Sciatic nerve (tissue), 2 donors: ENCODE data around the gene HBS1L. TPM values are rescaled to one million over a fixed set of nuclear protein-coding genes. Genes with fewer than 3 reads are reported as not detected.

ENCODE experiments used
- ATAC-seq: fragments of 200-7000 bp; cut with Tn5 transposase; one replicate; pipeline ENCODE4 v1.9.1; 2020; ENCODE audit warnings: mild to moderate bottlenecking, moderate library complexity
- DNase-seq: peaks from one replicate; pipeline ENCODE4 v3.0.0-alpha.2; 2020; ENCODE audit warnings: low spot score
- intact Hi-C: fragments of 100-400 bp; cut with DNase I; formaldehyde crosslinking; loops from one replicate; pipeline ENCODE4 v1.14.2; 2022
- total RNA-seq: library from RNA; stranded (reverse); fragmentation: NEBNext Ultra II Directional; extraction: Animal tissue kit (Norgen Biotek cat#: 25700); gene quantifications from one replicate; pipeline ENCODE4 v1.2.1, GENCODE V29; 2021
- donor health status: DM: no; HTN: no; CAD: no.
- donor health status: DM: no; HTN: no; CAD: no.

HBS1L gene
- total RNA-seq, 1 donor from 2014 or later: 83.0 TPM

GRCh38 chr6:134964451-134965203 lies 90.0 kb downstream of the HBS1L start:
- DNase-seq (no peak), ATAC-seq (no peak)
- intact Hi-C loops: no loop called here

- no peak for DNase-seq
- intact Hi-C loops: no loop called here
- ATAC-seq: no peak
Measured at GRCh38 chr6:134962421-134962820, 92.2 kb downstream of the HBS1L start.

GRCh38 chr6:134961366-134961765 lies 93.3 kb downstream of the HBS1L start:
- no peak for DNase-seq
- intact Hi-C loops: no loop called here
- no peak for ATAC-seq

GRCh38 chr6:134959603-134960002 lies 95.0 kb downstream of the HBS1L start:
- DNase-seq (no peak), ATAC-seq (no peak)
- intact Hi-C loops: no loop called here

GRCh38 chr6:134956676-134957075 lies 97.9 kb downstream of the HBS1L start:
- intact Hi-C loops: no loop called here
- no peak for ATAC-seq
- DNase-seq: no peak

GRCh38 chr6:134956032-134956431 lies 98.6 kb downstream of the HBS1L start:
- intact Hi-C loops: no loop called here
- ATAC-seq (no peak), DNase-seq (no peak)

- ATAC-seq (no peak), DNase-seq (no peak)
- intact Hi-C loops: no loop called here
Measured at GRCh38 chr6:134954272-134955000, 100.2 kb downstream of the HBS1L start.

GRCh38 chr6:134951494-134952263 lies 102.9 kb downstream of the HBS1L start:
- ATAC-seq (no peak), DNase-seq (no peak)
- intact Hi-C loops: no loop called here

GRCh38 chr6:134950482-134950881 lies 104.1 kb downstream of the HBS1L start:
- intact Hi-C loops: no loop called here
- DNase-seq: no peak
- no peak for ATAC-seq

- ATAC-seq: no peak
- no peak for DNase-seq
- intact Hi-C loops: no loop called here
Measured at GRCh38 chr6:134949927-134950326, 104.7 kb downstream of the HBS1L start, which contains the start of gene ALDH8A1. TSS of gene ALDH8A1 (minus strand) at chr6:134950101. CDS start at chr6:134950053, 48 bp downstream.

- no peak for DNase-seq
- intact Hi-C loops: no loop called here
- no peak for ATAC-seq
Measured at GRCh38 chr6:134948691-134949090, 105.9 kb downstream of the HBS1L start.

GRCh38 chr6:134948142-134948541 lies 106.5 kb downstream of the HBS1L start:
- ATAC-seq: no peak
- intact Hi-C loops: no loop called here

GRCh38 chr6:134945045-134945444 lies 109.6 kb downstream of the HBS1L start:
- ATAC-seq (no peak), DNase-seq (no peak)
- intact Hi-C loops: no loop called here

More at GRCh38 chr6:134948142-134948541, 106.5 kb downstream of the HBS1L start:
- no peak for DNase-seq

- no peak for ATAC-seq
- DNase-seq: no peak
- intact Hi-C loops: no loop called here
Measured at GRCh38 chr6:134943522-134944111, 111.0 kb downstream of the HBS1L start.

GRCh38 chr6:134938896-134939295 lies 115.7 kb downstream of the HBS1L start:
- intact Hi-C loops: no loop called here
- no peak for DNase-seq
- ATAC-seq: no peak

- ATAC-seq (no peak), DNase-seq (no peak)
- intact Hi-C loops: no loop called here
Measured at GRCh38 chr6:134937426-134937825, 117.2 kb downstream of the HBS1L start.

- no peak for ATAC-seq
- DNase-seq: no peak
- intact Hi-C loops: no loop called here
Measured at GRCh38 chr6:134936931-134937330, 117.7 kb downstream of the HBS1L start.

- ATAC-seq (no peak), DNase-seq (no peak)
- intact Hi-C loops: no loop called here
Measured at GRCh38 chr6:134936476-134936875, 118.1 kb downstream of the HBS1L start.

GRCh38 chr6:134934793-134935485 lies 119.7 kb downstream of the HBS1L start:
- no peak for ATAC-seq
- intact Hi-C loops: no loop called here

More at GRCh38 chr6:134934793-134935485, 119.7 kb downstream of the HBS1L start:
- no peak for DNase-seq
